Measurements from ENCODE around the gene SPATA33. TPM values are rescaled to one million over a fixed set of nuclear protein-coding genes. Genes with fewer than 3 reads are reported as not detected.

SPATA33 gene
- total and polyA plus RNA-seq, 2 donors (not counting 1 experiment from before 2014, with no cell fraction given) = 3.6 to 15.0 TPM

DNA sequence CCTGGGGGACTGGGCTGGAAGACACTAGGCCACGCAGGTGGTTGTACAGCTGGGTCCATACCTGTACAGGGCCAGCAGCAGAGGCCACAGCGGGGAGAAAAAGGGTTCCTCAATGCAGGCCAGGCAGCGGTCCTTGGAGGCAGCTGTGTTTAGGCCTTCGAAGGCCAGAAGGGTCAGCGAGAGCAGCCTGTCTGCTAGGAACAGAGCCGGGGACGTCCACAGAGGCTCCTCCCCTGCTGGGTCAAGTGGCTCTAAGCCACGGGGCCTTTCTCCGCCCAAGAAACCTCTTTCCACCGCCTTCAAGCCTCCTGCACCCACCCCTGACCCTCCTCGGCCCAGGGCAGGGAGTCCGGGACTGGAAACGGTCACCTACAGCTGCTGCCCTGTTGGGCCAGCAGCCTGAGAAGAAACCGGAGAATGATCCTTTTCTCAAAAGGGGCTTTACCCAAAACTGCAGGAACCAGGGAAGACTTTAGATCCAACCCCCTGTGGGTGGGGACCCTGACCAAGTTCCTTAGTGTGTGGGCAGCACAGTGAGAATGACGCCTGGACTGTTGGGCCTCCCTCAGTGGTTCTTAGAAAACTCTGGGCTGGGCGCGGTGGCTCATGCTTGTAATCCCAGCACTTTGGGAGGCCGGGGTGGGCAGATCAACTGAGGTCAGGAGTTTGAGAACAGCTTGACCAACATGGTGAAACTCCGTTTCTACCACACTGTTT, 52.2 kb downstream of the SPATA33 start:
- WGBS (ENCODE audit: insufficient coverage) = 92% methylated on average over 17 of the region's 19 CpGs
- H3K4me3 Mint-ChIP-seq = peak overlapping the region; percentile 37
- no peaks in the 10 kb centered on the region for H3K27me3 ChIP-seq (replicated peaks in 1 of 4; ENCODE audit: control extremely low read depth in 1 of 4, control insufficient read depth in 3 of 4, insufficient read depth in 4 of 4, low read length in 3 of 4)
- H3K4me1 ChIP-seq (ENCODE audit: control insufficient read depth in 2 of 2, insufficient read depth in 2 of 2, low read length in 2 of 2) = peaks cover 13 to 19% of the 10 kb centered on the region in 2 donors
- ATAC-seq (ENCODE audit: low read depth) = no peak
- intact Hi-C loops (cut with micrococcal nuclease) = loop anchor here (10.0 kb wide), 1 partner anchor 55 kb away; no protein-coding TSS in a partner anchor
- H3K79me2 ChIP-seq (ENCODE audit: control insufficient read depth, insufficient read depth, low read length) = no peaks in the 10 kb centered on the region
- ChIA-PET POLR2A (interaction anchor here (0.6 to 1.0 kb wide), 2 partner anchors 31 to 128 kb away, joined by 3 to 8 read pairs; no protein-coding TSS in a partner anchor), CTCF (interaction anchor here (1.1 to 7.6 kb wide), 3 partner anchors 83 to 152 kb away, joined by 3 to 105 read pairs (median 3); no protein-coding TSS in a partner anchor)
- TF ChIP-seq EZH2 (IDR thresholded peaks at IDR 0.05; ENCODE audit: borderline replicate concordance, insufficient read depth, low read depth, low read length, poor library complexity, severe bottlenecking) = no peak
- TF ChIP-seq, protein P1, sequence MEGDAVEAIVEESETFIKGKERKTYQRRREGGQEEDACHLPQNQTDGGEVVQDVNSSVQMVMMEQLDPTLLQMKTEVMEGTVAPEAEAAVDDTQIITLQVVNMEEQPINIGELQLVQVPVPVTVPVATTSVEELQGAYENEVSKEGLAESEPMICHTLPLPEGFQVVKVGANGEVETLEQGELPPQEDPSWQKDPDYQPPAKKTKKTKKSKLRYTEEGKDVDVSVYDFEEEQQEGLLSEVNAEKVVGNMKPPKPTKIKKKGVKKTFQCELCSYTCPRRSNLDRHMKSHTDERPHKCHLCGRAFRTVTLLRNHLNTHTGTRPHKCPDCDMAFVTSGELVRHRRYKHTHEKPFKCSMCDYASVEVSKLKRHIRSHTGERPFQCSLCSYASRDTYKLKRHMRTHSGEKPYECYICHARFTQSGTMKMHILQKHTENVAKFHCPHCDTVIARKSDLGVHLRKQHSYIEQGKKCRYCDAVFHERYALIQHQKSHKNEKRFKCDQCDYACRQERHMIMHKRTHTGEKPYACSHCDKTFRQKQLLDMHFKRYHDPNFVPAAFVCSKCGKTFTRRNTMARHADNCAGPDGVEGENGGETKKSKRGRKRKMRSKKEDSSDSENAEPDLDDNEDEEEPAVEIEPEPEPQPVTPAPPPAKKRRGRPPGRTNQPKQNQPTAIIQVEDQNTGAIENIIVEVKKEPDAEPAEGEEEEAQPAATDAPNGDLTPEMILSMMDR (IDR thresholded peaks at IDR 0.05) = no peak
- H3K4me3 ChIP-seq (ENCODE audit: control extremely low read depth in 1 of 5, extremely low read depth in 1 of 5, insufficient read depth in 1 of 5, low read depth in 2 of 5, low read length in 4 of 5) = no peak overlapping the region
- H3K4me2 ChIP-seq (replicated peaks; ENCODE audit: low read depth, low read length, poor library complexity, severe bottlenecking) = no peak overlapping the region
- peak overlapping the region; percentile 6 for H3K27ac Mint-ChIP-seq
- no peaks in the 10 kb centered on the region for H3K9me3 ChIP-seq (ENCODE audit: control extremely low read depth in 1 of 3, control insufficient read depth in 2 of 3, insufficient read depth in 1 of 3, low read length in 2 of 3)
- H2AFZ ChIP-seq (ENCODE audit: insufficient read depth, low read depth, low read length, poor library complexity, severe bottlenecking) = no peak overlapping the region
- H3K9ac ChIP-seq (ENCODE audit: low read length) = no peak overlapping the region
- no peaks in the 10 kb centered on the region for H3K27me3 Mint-ChIP-seq
- H3K9me3 Mint-ChIP-seq (ENCODE audit: insufficient read depth) = no peaks in the 10 kb centered on the region
- no peak for DNase-seq
- H3K36me3 ChIP-seq (replicated peaks in 1 of 2; ENCODE audit: control extremely low read depth in 1 of 2, control insufficient read depth in 1 of 2, extremely low read depth in 1 of 2, insufficient read depth in 2 of 2, low read length in 1 of 2) = no peaks in the 10 kb centered on the region
- no peaks in the 10 kb centered on the region for H4K20me1 ChIP-seq (ENCODE audit: control insufficient read depth, insufficient read depth, low read length, poor library complexity, severe bottlenecking)
- H3K4me1 Mint-ChIP-seq = peaks cover 8% of the 10 kb centered on the region
- H3K27ac ChIP-seq (ENCODE audit: low read length in 2 of 2) = no peak overlapping the region

Measured in B cell (primary cell).